A549 (cell line): ENCODE results near the gene ANKRD65. TPM values are rescaled to one million over a fixed set of nuclear protein-coding genes. Genes with fewer than 3 reads are reported as not detected.

Experiments
- ATAC-seq, 2 experiments: fragments of 200-7000 bp in 1 of 2; fragments of >200 bp in 1 of 2; cut with Nextera tagmentation in 1 of 2; cut with Tn5 transposase in 1 of 2; 3 replicates each; pipeline versions ENCODE4 v1.8.0 to v1.9.1; 2018 to 2020; ENCODE audit warnings: mild to moderate bottlenecking in 1 of 2, moderate library complexity in 1 of 2
- CTCF ChIA-PET: fragments of 300-600 bp; sonication (Branson Sonifier 250); formaldehyde crosslinking; extraction: SDS; loops from one replicate; lab custom pipeline; 2021; ENCODE audit warnings: antibody characterized with exemption, inconsistent platforms; lab: Yijun Ruan, JAX
- POLR2A ChIA-PET: fragments of 350-600 bp; formaldehyde crosslinking; extraction: SDS; loops from one replicate; lab custom pipeline; 2021; ENCODE audit warnings: antibody characterized with exemption, inconsistent platforms; lab: Yijun Ruan, JAX
- DNase-seq, 2 experiments: peaks; one replicate each; pipeline versions ENCODE4 v3.0.0 to v3.0.0-alpha.2; 2011 to 2016; ENCODE audit warnings: low read depth in 1 of 2, low spot score in 1 of 2
- FAIRE-seq: peaks from 2 replicates; lab custom pipeline; 2011; peaks lifted over from hg19 to GRCh38; lab: Jason Lieb, UNC
- H3K27ac ChIP-seq, 2 experiments: fragments of >200 bp; sonication (Bioruptor Twin); formaldehyde crosslinking; 3 replicates each; pipeline ENCODE4 v1.5.1; 2016 to 2017
- H3K4me1 ChIP-seq: fragments of >200 bp; sonication (Bioruptor Twin); formaldehyde crosslinking; 3 replicates; pipeline ENCODE4 v1.6.1; 2016
- H3K4me2 ChIP-seq: fragments of >200 bp; sonication (Bioruptor Twin); formaldehyde crosslinking; 3 replicates; pipeline ENCODE4 v1.6.1; 2016
- H3K4me3 ChIP-seq: fragments of >200 bp; sonication (Bioruptor Twin); formaldehyde crosslinking; 3 replicates; pipeline ENCODE4 v1.5.1; 2016
- H3K9me3 ChIP-seq: fragments of >200 bp; sonication (Bioruptor Twin); formaldehyde crosslinking; 3 replicates; pipeline ENCODE4 v1.6.1; 2016
- CHD4 ChIP-seq: fragments of 200-600 bp; sonication (generic); IDR thresholded peaks from 2 replicates; pipeline ENCODE4 v1.6.1; 2016; ENCODE audit warnings: antibody characterized with exemption, mild to moderate bottlenecking, borderline replicate concordance
- EP300 ChIP-seq, 2 experiments: fragments of >200 bp; sonication (Bioruptor Twin); formaldehyde crosslinking; IDR thresholded peaks; 2 replicates in 1 of 2; 3 replicates in 1 of 2; pipeline ENCODE4 v1.6.1; 2016 to 2017
- FOXS1 ChIP-seq: fragments of 250-450 bp; sonication (Bioruptor Pico); IDR thresholded peaks from 2 replicates; pipeline ENCODE4 v1.5.0; 2020; ENCODE audit warnings: mild to moderate bottlenecking, moderate library complexity
- HEYL ChIP-seq: fragments of 250-450 bp; sonication (Bioruptor Pico); IDR thresholded peaks from 2 replicates; pipeline ENCODE4 v1.8.0; 2021; ENCODE audit warnings: mild to moderate bottlenecking, moderate library complexity
- HOXB13 ChIP-seq: fragments of 250-450 bp; sonication (Bioruptor Pico); IDR thresholded peaks from 2 replicates; pipeline ENCODE4 v1.5.0; 2020; ENCODE audit warnings: low read depth, mild to moderate bottlenecking, moderate library complexity
- HOXB5 ChIP-seq: fragments of 250-450 bp; sonication (Bioruptor Pico); IDR thresholded peaks from 2 replicates; pipeline ENCODE4 v1.5.0; 2020; ENCODE audit warnings: mild to moderate bottlenecking, moderate library complexity
- JUN ChIP-seq, 2 experiments: fragments of >200 bp; sonication (Bioruptor Twin); formaldehyde crosslinking; IDR thresholded peaks; 2 replicates in 1 of 2; 3 replicates in 1 of 2; pipeline ENCODE4 v1.6.1; 2016 to 2017
- JUNB ChIP-seq: fragments of >200 bp; sonication (Bioruptor Twin); formaldehyde crosslinking; IDR thresholded peaks from 2 replicates; pipeline ENCODE4 v1.6.1; 2016
- POLR2A ChIP-seq: IDR thresholded peaks from 2 replicates; pipeline ENCODE4 v1.6.1; 2012; ENCODE audit warnings: mild to moderate bottlenecking, low read length
- RAD21 ChIP-seq, 2 experiments: fragments of >200 bp in 1 of 2; sonication (Bioruptor Twin) in 1 of 2; formaldehyde crosslinking in 1 of 2; IDR thresholded peaks in 1 of 2; conservative IDR thresholded peaks in 1 of 2; 2 replicates in 1 of 2; 3 replicates in 1 of 2; pipeline ENCODE4 v1.6.1; 2012 to 2018; ENCODE audit warnings: inconsistent platforms in 1 of 2
- RFX5 ChIP-seq: fragments of 450-650 bp; IDR thresholded peaks from 2 replicates; pipeline ENCODE4 v1.7.1; 2014; ENCODE audit warnings: antibody characterized with exemption, mild to moderate bottlenecking, moderate library complexity
- WGBS: methylation state at CpG from one replicate; pipeline ENCODE4 v1.1.6; 2017; ENCODE audit errors: missing lambda C conversion rate; 5-methylcytosine and 5-hydroxymethylcytosine counted together
- polyA plus RNA-seq, 4 experiments: library from polyadenylated mRNA; depleted of rRNA in 3 of 4; stranded (reverse); fragments of >200 nt; fragmentation: RNase III in 1 of 4; extraction: RNeasy Plus Mini Kit Qiagen cat#74134 plus additional on column Dnase treatment in 1 of 4; gene quantifications; 2 replicates in 3 of 4; 3 replicates in 1 of 4; pipeline ENCODE4 v1.2.3, GENCODE V29; 2011 to 2017
- TF ChIP-seq, protein P1 (sequence below): IDR thresholded peaks from 2 replicates; pipeline ENCODE4 v1.6.1; 2012; ENCODE audit warnings: low read depth, borderline replicate concordance
- TF ChIP-seq, protein P2 (sequence below): fragments of 250-450 bp; sonication (Bioruptor Pico); IDR thresholded peaks from 2 replicates; pipeline ENCODE4 v1.5.0; 2021; ENCODE audit warnings: mild to moderate bottlenecking, moderate library complexity, borderline replicate concordance
- TF ChIP-seq, protein P3 (sequence below): IDR thresholded peaks from 2 replicates; pipeline ENCODE4 v1.6.1; 2012
- TF ChIP-seq, protein P4 (sequence below): fragments of 450-650 bp; IDR thresholded peaks from 2 replicates; pipeline ENCODE4 v1.6.1; 2014; ENCODE audit warnings: antibody characterized with exemption

ANKRD65 gene
- polyA plus RNA-seq, 2 of the 4 experiments (the other 2 are of a cell fraction) = 0.05 TPM; not detected in 1

DNA sequence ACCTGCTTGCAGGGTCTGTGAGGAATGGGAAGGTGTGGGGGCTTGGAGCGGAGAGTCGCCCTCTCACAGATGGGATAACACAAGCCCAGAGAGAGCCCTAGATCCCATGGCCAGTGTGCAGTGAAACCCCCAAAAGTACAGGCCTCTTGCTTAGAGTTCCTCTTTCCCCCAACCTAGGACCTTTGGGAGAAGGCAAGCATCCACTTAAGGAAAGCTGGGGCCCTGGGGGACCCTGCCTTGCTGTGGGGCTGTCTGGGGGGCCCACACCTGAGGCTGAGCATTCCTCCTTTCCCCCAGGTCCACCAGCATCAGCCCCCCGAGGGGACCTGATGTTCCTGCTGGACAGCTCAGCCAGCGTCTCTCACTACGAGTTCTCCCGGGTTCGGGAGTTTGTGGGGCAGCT lies 15.6 kb upstream of the ANKRD65 start:
- WGBS = 91% methylated on average over 2 of the region's 7 CpGs
- H3K4me3 ChIP-seq = no peak overlapping the region
- ATAC-seq (no peak), FAIRE-seq (no peak), DNase-seq (no peak)
- peak overlapping the region in 1 of 2 experiments; percentile 94; a peak in 1 of 6 replicates for H3K27ac ChIP-seq
- peaks cover 52% of the 10 kb centered on the region for H3K4me1 ChIP-seq
- ChIA-PET CTCF (interaction anchor here (0.7 to 8.5 kb wide), 5 partner anchors 8 to 66 kb away, joined by 3 to 162 read pairs (median 7); no protein-coding TSS in a partner anchor), POLR2A (no interaction called here)
- no peaks in the 10 kb centered on the region for H3K9me3 ChIP-seq
- peak overlapping the region; percentile 98; the same call in 2 of the 3 replicates for H3K4me2 ChIP-seq
- TF ChIP-seq, protein P1, sequence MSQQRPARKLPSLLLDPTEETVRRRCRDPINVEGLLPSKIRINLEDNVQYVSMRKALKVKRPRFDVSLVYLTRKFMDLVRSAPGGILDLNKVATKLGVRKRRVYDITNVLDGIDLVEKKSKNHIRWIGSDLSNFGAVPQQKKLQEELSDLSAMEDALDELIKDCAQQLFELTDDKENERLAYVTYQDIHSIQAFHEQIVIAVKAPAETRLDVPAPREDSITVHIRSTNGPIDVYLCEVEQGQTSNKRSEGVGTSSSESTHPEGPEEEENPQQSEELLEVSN = no peak
- no peak for TF ChIP-seq CHD4
- TF ChIP-seq RAD21 (conservative IDR thresholded peaks at IDR 0.05 in 1 of 2, IDR thresholded peaks at IDR 0.05 in 1 of 2) = no peak
- TF ChIP-seq JUNB = no peak
- TF ChIP-seq HOXB13 (CRISPR knock-in tag) = no peak

DNA sequence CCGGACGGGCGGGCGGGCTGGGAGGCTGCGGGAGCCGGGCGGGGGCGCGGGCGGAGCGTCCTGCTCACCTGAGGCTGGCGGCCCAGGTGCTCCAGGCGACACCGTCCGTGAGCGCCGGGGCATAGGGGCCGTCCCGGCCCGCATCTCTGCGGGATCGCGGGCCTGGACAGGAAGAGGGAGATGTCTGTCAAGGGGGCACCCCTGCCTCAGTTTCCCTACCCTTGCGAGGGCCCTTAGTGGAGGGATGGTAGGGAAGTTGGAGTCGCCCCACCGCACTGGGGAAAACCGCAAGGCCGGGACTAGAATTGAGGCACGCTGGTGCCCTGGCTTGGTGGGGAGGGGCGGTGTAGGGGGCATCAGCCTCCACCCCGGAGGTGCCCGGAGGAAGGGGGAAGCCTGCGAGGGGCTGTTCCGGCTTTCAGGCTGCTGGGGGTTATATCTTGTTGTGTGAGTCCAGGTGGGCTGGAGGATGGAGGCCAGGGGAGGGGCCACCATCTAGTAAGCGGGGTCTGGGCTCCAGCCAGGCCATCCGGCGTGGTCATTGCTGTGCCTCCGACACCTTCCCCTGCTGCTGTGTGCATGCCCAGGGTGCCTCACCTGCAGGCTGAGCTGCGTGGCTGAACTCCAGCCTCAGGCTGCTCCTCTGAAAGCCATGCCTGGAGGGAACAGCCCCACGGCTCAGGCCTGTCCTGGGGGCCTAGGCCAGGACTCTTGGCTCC lies 15.0 kb upstream of the ANKRD65 start:
- ATAC-seq = no peak
- no peak for FAIRE-seq
- WGBS = 78% methylated on average over 7 of the region's 40 CpGs
- H3K9me3 ChIP-seq = no peaks in the 10 kb centered on the region
- H3K27ac ChIP-seq = peak overlapping the region; percentile 74 to 94
- no peak for TF ChIP-seq HOXB5 (CRISPR knock-in tag)
- no peak for TF ChIP-seq EP300 (IDR thresholded peaks at IDR 0.05)
- TF ChIP-seq JUN (IDR thresholded peaks at IDR 0.05) = 0 out of 5 replicates have a peak, but pooled peaks of 1 of the 2 experiments have one; percentile 0
- TF ChIP-seq, all 56 proteins: peak for 1
- ChIA-PET POLR2A (no interaction called here), CTCF (interaction anchor here (0.9 to 8.5 kb wide), 2 partner anchors 34 to 66 kb away, joined by 3 to 162 read pairs; no protein-coding TSS in a partner anchor)
- peaks cover 51% of the 10 kb centered on the region for H3K4me1 ChIP-seq
- DNase-seq = no peak
- H3K4me2 ChIP-seq = peak overlapping the region; percentile 98
- peak overlapping the region; percentile 67 for H3K4me3 ChIP-seq

DNA sequence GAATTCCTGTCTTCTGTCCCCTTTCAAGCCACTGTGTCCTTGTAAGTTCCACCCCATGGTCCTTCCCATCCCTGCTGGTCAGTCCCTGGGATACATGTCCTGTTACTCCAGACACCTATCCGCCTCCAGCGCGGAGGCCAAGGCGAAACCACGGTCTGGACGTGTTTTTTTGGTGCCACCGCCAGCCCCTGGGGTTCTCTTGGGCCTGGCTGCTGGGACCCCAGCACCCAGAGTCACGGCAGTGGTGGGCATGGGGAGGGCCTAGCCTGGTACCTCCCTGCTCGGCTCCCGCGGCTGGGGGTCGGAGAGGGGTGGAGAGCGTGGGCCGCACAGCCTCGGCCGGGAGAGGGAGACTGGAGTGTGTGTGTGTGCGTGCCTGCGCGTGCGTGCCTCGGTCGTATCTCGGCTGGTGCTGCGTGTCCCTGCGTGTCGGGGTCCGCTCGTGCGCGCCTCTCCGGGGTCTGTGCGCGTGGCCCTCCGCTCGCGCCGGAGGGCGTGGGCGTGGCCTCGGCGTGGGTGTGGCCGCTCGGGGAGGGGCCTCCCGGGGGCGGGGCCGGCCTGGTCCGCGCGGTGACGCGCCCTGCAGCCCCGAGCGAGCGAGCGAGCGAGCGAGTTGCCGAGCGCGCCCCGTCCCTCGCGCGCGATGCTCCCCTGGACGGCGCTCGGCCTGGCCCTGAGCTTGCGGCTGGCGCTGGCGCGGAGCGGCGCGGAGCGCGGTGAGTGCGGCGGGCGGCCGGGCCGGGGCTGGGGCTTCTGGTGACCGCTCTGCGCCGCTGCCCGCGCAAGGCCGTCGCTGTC lies 14.2 kb upstream of the ANKRD65 start, which contains the start of gene VWA1:
TSS of gene VWA1 (plus strand) at position 585 of the 798 bp plus-strand sequence. CDS start at position 644, 59 bp downstream.
- peak within 1 kb of the TSS; percentile 74 to 94 for H3K27ac ChIP-seq
- TF ChIP-seq HOXB13 (CRISPR knock-in tag) (no peak), HEYL (no peak), POLR2A (peak; percentile 41), FOXS1 (CRISPR knock-in tag) (no peak), RFX5 (no peak), JUN (IDR thresholded peaks at IDR 0.05) (0 out of 5 replicates have a peak, but pooled peaks of 1 of the 2 experiments have one; percentile 38)
- TF ChIP-seq, protein P2, sequence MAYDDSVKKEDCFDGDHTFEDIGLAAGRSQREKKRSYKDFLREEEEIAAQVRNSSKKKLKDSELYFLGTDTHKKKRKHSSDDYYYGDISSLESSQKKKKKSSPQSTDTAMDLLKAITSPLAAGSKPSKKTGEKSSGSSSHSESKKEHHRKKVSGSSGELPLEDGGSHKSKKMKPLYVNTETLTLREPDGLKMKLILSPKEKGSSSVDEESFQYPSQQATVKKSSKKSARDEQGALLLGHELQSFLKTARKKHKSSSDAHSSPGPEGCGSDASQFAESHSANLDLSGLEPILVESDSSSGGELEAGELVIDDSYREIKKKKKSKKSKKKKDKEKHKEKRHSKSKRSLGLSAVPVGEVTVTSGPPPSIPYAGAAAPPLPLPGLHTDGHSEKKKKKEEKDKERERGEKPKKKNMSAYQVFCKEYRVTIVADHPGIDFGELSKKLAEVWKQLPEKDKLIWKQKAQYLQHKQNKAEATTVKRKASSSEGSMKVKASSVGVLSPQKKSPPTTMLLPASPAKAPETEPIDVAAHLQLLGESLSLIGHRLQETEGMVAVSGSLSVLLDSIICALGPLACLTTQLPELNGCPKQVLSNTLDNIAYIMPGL (CRISPR knock-in tag) = no peak
- TF ChIP-seq, protein P3, sequence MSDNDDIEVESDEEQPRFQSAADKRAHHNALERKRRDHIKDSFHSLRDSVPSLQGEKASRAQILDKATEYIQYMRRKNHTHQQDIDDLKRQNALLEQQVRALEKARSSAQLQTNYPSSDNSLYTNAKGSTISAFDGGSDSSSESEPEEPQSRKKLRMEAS = 0 out of 2 replicates have a peak, but pooled peaks have one; percentile 15
- TF ChIP-seq, protein P4, sequence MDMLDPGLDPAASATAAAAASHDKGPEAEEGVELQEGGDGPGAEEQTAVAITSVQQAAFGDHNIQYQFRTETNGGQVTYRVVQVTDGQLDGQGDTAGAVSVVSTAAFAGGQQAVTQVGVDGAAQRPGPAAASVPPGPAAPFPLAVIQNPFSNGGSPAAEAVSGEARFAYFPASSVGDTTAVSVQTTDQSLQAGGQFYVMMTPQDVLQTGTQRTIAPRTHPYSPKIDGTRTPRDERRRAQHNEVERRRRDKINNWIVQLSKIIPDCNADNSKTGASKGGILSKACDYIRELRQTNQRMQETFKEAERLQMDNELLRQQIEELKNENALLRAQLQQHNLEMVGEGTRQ = no peak
- DNase-seq (peak in 1 of 2 experiments; percentile 48), FAIRE-seq (no peak), ATAC-seq (peak; percentile 39 to 40)
- no peaks in the 10 kb centered on the region for H3K9me3 ChIP-seq
- 39% methylated on average over 21 of the region's 89 CpGs for WGBS
- H3K4me3 ChIP-seq = peak within 1 kb of the TSS; percentile 67
- ChIA-PET CTCF (interaction anchor here (0.8 to 4.2 kb wide), 2 partner anchors 11 to 70 kb away, joined by 3 to 16 read pairs; no protein-coding TSS in a partner anchor), POLR2A (no interaction called here)
- peak within 1 kb of the TSS; percentile 98 for H3K4me2 ChIP-seq
- peaks cover 53% of the 10 kb centered on the region for H3K4me1 ChIP-seq
